Activated CD4-positive, alpha-beta T cell treated with anti-CD3 and anti-CD28 coated beads, Interleukin-2, amount 10 ng/mL, durations not matched to agents 7 days and 5 days (primary cell): ENCODE results near the gene KCP. TPM values are rescaled to one million over a fixed set of nuclear protein-coding genes. Genes with fewer than 3 reads are reported as not detected.
"Not testable (repeated sequence)": the region's sequence is repeated elsewhere in the genome, so short reads cannot be mapped to it uniquely, and the experiment has no call there.

Experiments
- CTCF ChIA-PET: fragments of 350-600 bp; sonication (Branson Sonifier 250); formaldehyde crosslinking; loops from one replicate; lab custom pipeline; 2021; ENCODE audit warnings: antibody characterized with exemption; lab: Charles Lee
- POLR2A ChIA-PET: fragments of 350-600 bp; sonication (Branson Sonifier 250); formaldehyde crosslinking; loops from one replicate; lab custom pipeline; 2021; ENCODE audit warnings: antibody characterized with exemption; lab: Charles Lee
- DNase-seq: peaks from one replicate; pipeline ENCODE4 v3.0.0-alpha.2; 2020
- H3K27ac Mint-ChIP-seq: one replicate; pipeline ENCODE4 v1.8.0; 2021; ENCODE audit warnings: mild to moderate bottlenecking, moderate library complexity, mixed read lengths
- H3K27me3 Mint-ChIP-seq: one replicate; pipeline ENCODE4 v1.8.0; 2021; ENCODE audit warnings: mixed read lengths
- H3K36me3 Mint-ChIP-seq: one replicate; pipeline ENCODE4 v1.8.0; 2021; ENCODE audit warnings: low read depth, mixed read lengths
- H3K4me1 Mint-ChIP-seq: one replicate; pipeline ENCODE4 v1.8.0; 2021; ENCODE audit warnings: mixed read lengths
- H3K4me3 Mint-ChIP-seq: one replicate; pipeline ENCODE4 v1.8.0; 2021; ENCODE audit warnings: mild to moderate bottlenecking, moderate library complexity, mixed read lengths
- H3K9me3 Mint-ChIP-seq: one replicate; pipeline ENCODE4 v1.8.0; 2021; ENCODE audit warnings: mixed read lengths
- total RNA-seq, 2 experiments: library from RNA; stranded (reverse); gene quantifications; one replicate each; pipeline ENCODE4 v1.2.3, GENCODE V29; 2021

The KCP gene
- total RNA-seq, 2 experiments from 2014 or later = 0.10 to 0.12 TPM

GRCh38 chr7:128914566-128915151, 4.2 kb upstream of the KCP start:
- no peak overlapping the region for H3K4me3 Mint-ChIP-seq
- no peaks in the 10 kb centered on the region for H3K9me3 Mint-ChIP-seq
- H3K27me3 Mint-ChIP-seq = peaks cover 61% of the 10 kb centered on the region
- CTCF ChIA-PET = no interaction called here
- H3K27ac Mint-ChIP-seq = no peak overlapping the region
- POLR2A ChIA-PET = no interaction called here
- peaks cover 3% of the 10 kb centered on the region for H3K4me1 Mint-ChIP-seq
- H3K36me3 Mint-ChIP-seq = no peaks in the 10 kb centered on the region
- no peak for DNase-seq

GRCh38 chr7:128913870-128914565, 3.5 kb upstream of the KCP start:
- Mint-ChIP-seq H3K27ac (no peak overlapping the region), H3K36me3 (no peaks in the 10 kb centered on the region), H3K4me3 (no peak overlapping the region), H3K9me3 (no peaks in the 10 kb centered on the region), H3K4me1 (peaks cover 3% of the 10 kb centered on the region), H3K27me3 (peaks cover 61% of the 10 kb centered on the region)
- ChIA-PET CTCF (interaction anchor here (0.5 kb wide), 1 partner anchor 110 kb away, joined by 3 read pairs; no protein-coding TSS in a partner anchor), POLR2A (no interaction called here)
- no peak for DNase-seq

- CTCF ChIA-PET, H3K9me3 Mint-ChIP-seq, H3K27ac Mint-ChIP-seq, DNase-seq, H3K36me3 Mint-ChIP-seq, POLR2A ChIA-PET, H3K4me3 Mint-ChIP-seq, H3K4me1 Mint-ChIP-seq: not testable (repeated sequence)
- peaks cover 55% of the 10 kb centered on the region for H3K27me3 Mint-ChIP-seq
These were observed 2.4 kb upstream of the KCP start for GRCh38 chr7:128912709-128913495.

GRCh38 chr7:128912281-128912680, 1.8 kb upstream of the KCP start:
- Mint-ChIP-seq H3K9me3 (no peaks in the 10 kb centered on the region), H3K27me3 (peaks cover 50% of the 10 kb centered on the region), H3K36me3 (no peaks in the 10 kb centered on the region), H3K4me3 (no peak overlapping the region), H3K27ac (no peak overlapping the region), H3K4me1 (peaks cover 3% of the 10 kb centered on the region)
- ChIA-PET POLR2A (no interaction called here), CTCF (interaction anchor here (1.2 to 1.4 kb wide), 3 partner anchors 9 to 179 kb away, joined by 3 to 4 read pairs (median 4); no protein-coding TSS in a partner anchor)
- DNase-seq = no peak

- CTCF ChIA-PET = interaction anchor here (0.9 to 1.4 kb wide), 5 partner anchors 9 to 180 kb away, joined by 3 to 4 read pairs (median 3); no protein-coding TSS in a partner anchor
- no peak for DNase-seq
- Mint-ChIP-seq H3K36me3 (no peaks in the 10 kb centered on the region), H3K27me3 (peaks cover 42% of the 10 kb centered on the region), H3K4me3 (no peak overlapping the region), H3K9me3 (no peaks in the 10 kb centered on the region), H3K4me1 (peaks cover 3% of the 10 kb centered on the region), H3K27ac (no peak overlapping the region)
- POLR2A ChIA-PET = no interaction called here
These were observed 1.0 kb upstream of the KCP start for GRCh38 chr7:128911423-128912031.

GRCh38 chr7:128909625-128910568, 612 bp downstream of the KCP start:
- CTCF ChIA-PET = no interaction called here
- H3K27me3 Mint-ChIP-seq = peaks cover 41% of the 10 kb centered on the region
- POLR2A ChIA-PET = no interaction called here
- no peaks in the 10 kb centered on the region for H3K9me3 Mint-ChIP-seq
- no peak for DNase-seq
- H3K36me3 Mint-ChIP-seq = no peaks in the 10 kb centered on the region
- no peak overlapping the region for H3K27ac Mint-ChIP-seq
- H3K4me1 Mint-ChIP-seq = no peaks in the 10 kb centered on the region
- H3K4me3 Mint-ChIP-seq = no peak overlapping the region

GRCh38 chr7:128908750-128909624, 1.5 kb downstream of the KCP start:
- H3K36me3 Mint-ChIP-seq = no peaks in the 10 kb centered on the region

GRCh38 chr7:128906766-128907559, 3.5 kb downstream of the KCP start:
- Mint-ChIP-seq H3K36me3 (no peaks in the 10 kb centered on the region), H3K4me1 (no peaks in the 10 kb centered on the region), H3K27me3 (peaks cover 30% of the 10 kb centered on the region), H3K9me3 (no peaks in the 10 kb centered on the region), H3K4me3 (no peak overlapping the region), H3K27ac (no peak overlapping the region)
- ChIA-PET CTCF (interaction anchor here (2.8 kb wide), 1 partner anchor 184 kb away, joined by 9 read pairs; no protein-coding TSS in a partner anchor), POLR2A (no interaction called here)
- no peak for DNase-seq

More at GRCh38 chr7:128908750-128909624, 1.5 kb downstream of the KCP start:
- Mint-ChIP-seq H3K4me1 (no peaks in the 10 kb centered on the region), H3K27me3 (peaks cover 35% of the 10 kb centered on the region), H3K4me3 (no peak overlapping the region), H3K27ac (no peak overlapping the region), H3K9me3 (no peaks in the 10 kb centered on the region)
- no peak for DNase-seq
- ChIA-PET CTCF (interaction anchor here (1.0 to 2.8 kb wide), 2 partner anchors 12 to 182 kb away, joined by 3 to 9 read pairs; no protein-coding TSS in a partner anchor), POLR2A (no interaction called here)

GRCh38 chr7:128906001-128906765, 4.3 kb downstream of the KCP start:
- POLR2A ChIA-PET = no interaction called here
- CTCF ChIA-PET = interaction anchor here (2.8 kb wide), 1 partner anchor 185 kb away, joined by 9 read pairs; no protein-coding TSS in a partner anchor
- H3K36me3 Mint-ChIP-seq = no peaks in the 10 kb centered on the region

More at GRCh38 chr7:128906001-128906765, 4.3 kb downstream of the KCP start:
- Mint-ChIP-seq H3K4me3 (no peak overlapping the region), H3K9me3 (no peaks in the 10 kb centered on the region), H3K27me3 (peaks cover 22% of the 10 kb centered on the region), H3K27ac (no peak overlapping the region), H3K4me1 (no peaks in the 10 kb centered on the region)
- no peak for DNase-seq
